Melanocyte of skin (primary cell): Measurements from ENCODE around the gene CKAP5. TPM values are rescaled to one million over a fixed set of nuclear protein-coding genes. Genes with fewer than 3 reads are reported as not detected.

Experiments
- small RNA-seq, 2 donors: library from RNA; depleted of rRNA; stranded (forward); fragments of <200 nt; gene quantifications; one replicate each; pipeline ENCODE3, GENCODE V24; 2012
- total RNA-seq, 2 donors: library from RNA; depleted of rRNA; stranded (reverse); fragments of >200 nt; gene quantifications; 2 replicates each; pipeline ENCODE4 v1.2.3, GENCODE V29; 2012

CKAP5 gene
- total RNA-seq: 10 to 100 TPM; 73.0 to 95.6 TPM

GRCh38 chr11:46845740-46846509 lies at the start of gene CKAP5:
Gene CKAP5 (minus strand): TSS chr11:46846280. CDS start chr11:46821231, 25,049 bp downstream.

GRCh38 chr11:46719048-46719542 lies 127.0 kb downstream of the CKAP5 start, which contains the start of gene F2:
Gene F2 (plus strand): TSS chr11:46719213. CDS start chr11:46719236, 23 bp downstream.

DNA sequence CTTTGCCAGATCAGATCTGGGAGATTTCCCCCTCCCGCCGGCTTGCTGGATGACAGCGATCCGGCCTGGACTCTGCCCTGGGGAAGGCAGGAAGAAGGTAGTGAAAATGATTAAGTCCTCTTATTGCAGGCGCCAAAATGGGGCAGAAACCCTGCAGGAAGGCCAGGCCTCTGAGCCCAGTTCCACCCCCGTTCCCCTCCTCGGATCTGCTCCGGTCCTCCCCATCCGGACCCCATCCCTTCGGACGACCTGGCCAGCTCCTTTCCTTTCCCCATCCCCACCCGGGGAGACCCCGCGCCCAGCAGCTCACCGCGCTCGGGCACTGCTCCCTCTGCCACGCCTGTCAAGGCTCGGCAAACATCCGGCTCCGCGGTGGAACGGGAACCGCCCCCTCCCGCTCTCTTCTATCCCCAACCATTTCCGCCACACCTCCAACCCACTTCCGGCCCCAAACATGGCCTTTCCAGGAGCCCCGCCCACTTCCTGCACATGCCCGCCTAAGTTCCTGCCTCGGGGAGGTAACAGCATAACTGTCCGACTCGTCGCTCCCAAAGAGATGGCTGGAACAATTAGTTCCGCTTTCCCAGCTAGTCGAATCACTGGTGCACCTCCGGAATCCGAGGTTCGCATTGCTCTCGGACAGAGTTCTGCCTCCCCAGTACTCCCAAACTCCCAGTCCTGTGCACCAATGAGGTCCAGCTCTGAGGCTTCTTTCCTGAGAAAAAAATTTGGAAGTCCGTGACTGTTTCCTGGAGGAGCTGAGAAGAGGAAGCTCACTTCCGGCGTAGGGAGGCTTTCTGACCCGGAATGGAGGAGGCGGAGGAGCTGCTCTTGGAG lies 145.6 kb downstream of the CKAP5 start, which contains the start of the genes ARHGAP1 and ZNF408:
TSS of gene ARHGAP1 (minus strand) at position 379 of the 837 bp plus-strand sequence. CDS start 4,512 bp downstream, outside the sequence.
TSS of gene ZNF408 (plus strand) at position 791 of the 837 bp plus-strand sequence. CDS start at position 808, 17 bp downstream.

Small RNA genes lying within 50 kb of the gene (small RNA-seq; reads per million reads assigned to genes)
- gene MIR5582: 5.2 to 7.7 reads per million in 2 donors
- gene RF00573: 0 reads per million in 2 donors
- 561 to 724 reads per million in 2 donors for gene SNORD67

Other genes starting within 250 kb of the CKAP5 start
- 1 to 10 TPM; 5.7 to 7.2 TPM for gene HARBI1, start 229.1 kb downstream of the CKAP5 start, total RNA-seq
- 10 to 100 TPM; 39.3 to 52.3 TPM for gene ATG13, start 228.7 kb downstream of the CKAP5 start, total RNA-seq
- gene ARHGAP1, start 145.7 kb downstream of the CKAP5 start, total RNA-seq: 10 to 100 TPM; 28.3 to 34.1 TPM
- gene ZNF408, start 145.2 kb downstream of the CKAP5 start, total RNA-seq: 1 to 10 TPM; 6.2 to 8.3 TPM
- gene F2, start 127.1 kb downstream of the CKAP5 start, total RNA-seq: not detected
- 1 to 10 TPM; 2.4 to 2.7 TPM for gene LRP4, start 72.3 kb upstream of the CKAP5 start, total RNA-seq
- 10 to 100 TPM; 19.3 to 22.3 TPM for gene CSTPP1, start 90.5 kb upstream of the CKAP5 start, total RNA-seq